AG04450 (cell line): ENCODE data around the gene LGI4. TPM values are rescaled to one million over a fixed set of nuclear protein-coding genes. Genes with fewer than 3 reads are reported as not detected.
"Not testable (repeated sequence)": the region's sequence is repeated elsewhere in the genome, so short reads cannot be mapped to it uniquely, and the experiment has no call there.

Source experiments
- CTCF ChIA-PET: fragments of 300-600, 350-600 bp; formaldehyde crosslinking; extraction: SDS; loops from one replicate; lab custom pipeline; 2022; ENCODE audit warnings: antibody characterized with exemption, inconsistent platforms; lab: Charles Lee
- POLR2A ChIA-PET: fragments of 350-600 bp; formaldehyde crosslinking; extraction: SDS; loops from one replicate; lab custom pipeline; 2021; ENCODE audit warnings: antibody characterized with exemption, inconsistent platforms; lab: Yijun Ruan, JAX
- DNase-seq: peaks from one replicate; pipeline ENCODE4 v3.0.0-alpha.2; 2011; ENCODE audit warnings: low read depth, low spot score
- H3K27ac ChIP-seq: one replicate; pipeline ENCODE4 v1.5.1; 2012; ENCODE audit warnings: low read depth, low read length, control low read depth
- H3K27me3 ChIP-seq: one replicate; pipeline ENCODE4 v1.6.0; 2012; ENCODE audit warnings: low read length; ENCODE audit not compliant: control insufficient read depth, insufficient read depth
- H3K4me3 ChIP-seq: 2 replicates; pipeline ENCODE4 v1.5.1; 2011; ENCODE audit warnings: mild to moderate bottlenecking, low read depth, low read length, control low read depth
- H3K9me3 ChIP-seq: 2 replicates; pipeline ENCODE4 v1.5.1; 2012; ENCODE audit warnings: low read length; ENCODE audit not compliant: control insufficient read depth, insufficient read depth
- CTCF ChIP-seq: IDR thresholded peaks from 2 replicates; pipeline ENCODE4 v1.5.1; 2011; ENCODE audit warnings: low read depth, low read length, control low read depth, inconsistent platforms
- polyA plus RNA-seq: library from polyadenylated mRNA; depleted of rRNA; stranded (reverse); fragments of >200 nt; gene quantifications from 2 replicates; pipeline ENCODE4 v1.2.3, GENCODE V29; 2011

The LGI4 gene
- polyA plus RNA-seq, 1 experiment = 0.07 TPM

GRCh38 chr19:35105047-35105410 lies 29.8 kb downstream of the LGI4 start:
- TF ChIP-seq CTCF = no peak
- no peak for DNase-seq
- H3K4me3 ChIP-seq = no peak overlapping the region
- ChIA-PET CTCF (no interaction called here), POLR2A (no interaction called here)
- H3K27me3 ChIP-seq = peaks cover 3% of the 10 kb centered on the region
- no peak overlapping the region for H3K27ac ChIP-seq
- H3K9me3 ChIP-seq = peaks cover 12% of the 10 kb centered on the region

GRCh38 chr19:35104361-35104760 lies 30.5 kb downstream of the LGI4 start:
- ChIA-PET POLR2A (no interaction called here), CTCF (no interaction called here)
- no peak for DNase-seq
- Histone ChIP-seq H3K27me3 (peaks cover 3% of the 10 kb centered on the region), H3K9me3 (peaks cover 12% of the 10 kb centered on the region), H3K4me3 (no peak overlapping the region), H3K27ac (no peak overlapping the region)
- TF ChIP-seq CTCF = no peak

GRCh38 chr19:35103614-35104013 lies 31.2 kb downstream of the LGI4 start:
- DNase-seq, H3K27ac ChIP-seq, CTCF ChIA-PET, POLR2A ChIA-PET, H3K4me3 ChIP-seq, H3K27me3 ChIP-seq: not testable (repeated sequence)
- H3K9me3 ChIP-seq = peaks cover 12% of the 10 kb centered on the region

- POLR2A ChIA-PET, H3K4me3 ChIP-seq, DNase-seq, H3K27ac ChIP-seq, CTCF ChIA-PET, H3K27me3 ChIP-seq: not testable (repeated sequence)
- H3K9me3 ChIP-seq = peaks cover 12% of the 10 kb centered on the region
These were observed 32.9 kb downstream of the LGI4 start for GRCh38 chr19:35101949-35102348.

GRCh38 chr19:35100588-35101533 lies 34.0 kb downstream of the LGI4 start:
- TF ChIP-seq CTCF = no peak
- no peak for DNase-seq

GRCh38 chr19:35099897-35100275 lies 35.0 kb downstream of the LGI4 start:
- no peak for DNase-seq
- H3K27ac ChIP-seq = no peak overlapping the region
- H3K27me3 ChIP-seq = no peaks in the 10 kb centered on the region
- POLR2A ChIA-PET = interaction anchor here (0.6 kb wide), 1 partner anchor 18 kb away, joined by 5 read pairs; no protein-coding TSS in a partner anchor
- no peak overlapping the region for H3K4me3 ChIP-seq
- CTCF ChIA-PET = interaction anchor here (0.8 kb wide), 1 partner anchor 15 kb away, joined by 3 read pairs; no protein-coding TSS in a partner anchor
- no peak for TF ChIP-seq CTCF
- H3K9me3 ChIP-seq = peaks cover 3% of the 10 kb centered on the region; the same call in 1 of the 2 replicates

More at GRCh38 chr19:35100588-35101533, 34.0 kb downstream of the LGI4 start:
- H3K27ac ChIP-seq = no peak overlapping the region
- POLR2A ChIA-PET = interaction anchor here (0.6 kb wide), 1 partner anchor 17 kb away, joined by 5 read pairs; no protein-coding TSS in a partner anchor
- H3K9me3 ChIP-seq = peaks cover 6% of the 10 kb centered on the region
- H3K4me3 ChIP-seq = no peak overlapping the region
- no peaks in the 10 kb centered on the region for H3K27me3 ChIP-seq
- CTCF ChIA-PET = interaction anchor here (0.7 to 0.9 kb wide), 2 partner anchors 35 to 40 kb away, joined by 3 to 5 read pairs; no protein-coding TSS in a partner anchor
